Esophagus (tissue), 2 donors: ENCODE results near the gene CDR2. TPM values are rescaled to one million over a fixed set of nuclear protein-coding genes. Genes with fewer than 3 reads are reported as not detected.

Experiments
- H3K27ac ChIP-seq, 2 donors: one replicate each; pipeline ENCODE4 v1.5.1; 2013; ENCODE audit warnings: low read depth in 2 of 2, mild to moderate bottlenecking in 2 of 2, inconsistent platforms in 1 of 2, low read length in 1 of 2, moderate library complexity in 1 of 2
- H3K27me3 ChIP-seq, 2 donors: one replicate each; pipeline ENCODE4 v1.6.1; 2013; ENCODE audit warnings: low read length in 2 of 2, control low read depth in 1 of 2, mild to moderate bottlenecking in 1 of 2; ENCODE audit not compliant: insufficient read depth in 2 of 2, control insufficient read depth in 1 of 2
- H3K36me3 ChIP-seq, 2 donors: one replicate each; pipeline ENCODE4 v1.6.1; 2013; ENCODE audit warnings: low read length in 1 of 2; ENCODE audit not compliant: control insufficient read depth in 2 of 2, insufficient read depth in 2 of 2
- H3K4me1 ChIP-seq, 2 donors: one replicate each; pipeline ENCODE4 v1.6.1; 2013; ENCODE audit warnings: low read length in 1 of 2; ENCODE audit not compliant: control insufficient read depth in 2 of 2, insufficient read depth in 2 of 2
- H3K4me3 ChIP-seq, 2 donors: one replicate each; pipeline ENCODE4 v1.5.1; 2013; ENCODE audit warnings: low read length in 2 of 2, mild to moderate bottlenecking in 2 of 2, low read depth in 1 of 2, moderate library complexity in 1 of 2
- H3K9me3 ChIP-seq, 2 donors: one replicate each; pipeline ENCODE4 v1.6.1; 2013; ENCODE audit warnings: mild to moderate bottlenecking in 2 of 2, low read depth in 1 of 2, low read length in 1 of 2, moderate library complexity in 1 of 2; ENCODE audit not compliant: control insufficient read depth in 2 of 2, insufficient read depth in 1 of 2
- WGBS, 2 donors: extraction: QIAGEN DNeasy Blood & Tissue Kit; methylation state at CpG; one replicate each; pipeline ENCODE4 v1.1.7; 2013; 5-methylcytosine and 5-hydroxymethylcytosine counted together
- polyA plus RNA-seq, 2 donors: library from polyadenylated mRNA; stranded (reverse); fragments of 200-250 nt; gene quantifications; one replicate each; pipeline ENCODE4 v1.2.3, GENCODE V29; 2013
- donor health status: healthy with polysubstance abuse.
- donor health status: Bipolar disorder and iron deficiency.

Gene CDR2
- polyA plus RNA-seq, 2 donors = 4.5 to 6.3 TPM

GRCh38 chr16:22346483-22346882 is 27.9 kb downstream of the CDR2 start:
- H3K36me3 ChIP-seq = peaks cover 9 to 11% of the 10 kb centered on the region in 2 donors
- no peaks in the 10 kb centered on the region for H3K4me1 ChIP-seq
- no peak overlapping the region for H3K4me3 ChIP-seq
- WGBS, 2 donors = 70 to 73% methylated on average over 9 of the region's 9 CpGs
- H3K9me3 ChIP-seq = no peaks in the 10 kb centered on the region
- no peak overlapping the region for H3K27ac ChIP-seq
- no peaks in the 10 kb centered on the region for H3K27me3 ChIP-seq

- Histone ChIP-seq H3K4me1 (no peaks in the 10 kb centered on the region), H3K36me3 (peaks cover 1 to 2% of the 10 kb centered on the region in 2 donors), H3K4me3 (no peak overlapping the region), H3K27ac (no peak overlapping the region), H3K27me3 (no peaks in the 10 kb centered on the region), H3K9me3 (no peaks in the 10 kb centered on the region)
- WGBS, 2 donors = 96 to 98% methylated on average over 2 of the region's 2 CpGs
Measured at GRCh38 chr16:22342082-22342481, 32.3 kb downstream of the CDR2 start.

- Histone ChIP-seq H3K27ac (no peak overlapping the region), H3K9me3 (peaks cover 0 to 3% of the 10 kb centered on the region in 2 donors), H3K36me3 (peaks cover 0 to 2% of the 10 kb centered on the region in 2 donors), H3K4me3 (no peak overlapping the region), H3K4me1 (no peaks in the 10 kb centered on the region), H3K27me3 (no peaks in the 10 kb centered on the region)
Measured at GRCh38 chr16:22340945-22341344, 33.5 kb downstream of the CDR2 start.

- Histone ChIP-seq H3K9me3 (peaks cover 4 to 8% of the 10 kb centered on the region in 2 donors), H3K36me3 (peaks cover 7 to 13% of the 10 kb centered on the region in 2 donors), H3K27ac (no peak overlapping the region), H3K4me1 (no peaks in the 10 kb centered on the region), H3K4me3 (no peak overlapping the region), H3K27me3 (no peaks in the 10 kb centered on the region)
- WGBS, 2 donors = 94% methylated on average over 4 of the region's 4 CpGs
Measured at GRCh38 chr16:22337849-22338635, 36.4 kb downstream of the CDR2 start.

GRCh38 chr16:22337045-22337444 is 37.4 kb downstream of the CDR2 start:
- Histone ChIP-seq H3K27me3 (no peaks in the 10 kb centered on the region), H3K9me3 (peaks cover 4 to 8% of the 10 kb centered on the region in 2 donors), H3K4me3 (no peak overlapping the region), H3K36me3 (peaks cover 7 to 16% of the 10 kb centered on the region in 2 donors), H3K4me1 (no peaks in the 10 kb centered on the region), H3K27ac (no peak overlapping the region)

GRCh38 chr16:22336581-22336980 is 37.8 kb downstream of the CDR2 start:
- H3K9me3 ChIP-seq = peaks cover 4 to 8% of the 10 kb centered on the region in 2 donors
- no peak overlapping the region for H3K27ac ChIP-seq
- H3K36me3 ChIP-seq = peaks cover 7 to 18% of the 10 kb centered on the region in 2 donors
- H3K27me3 ChIP-seq = no peaks in the 10 kb centered on the region
- no peak overlapping the region for H3K4me3 ChIP-seq
- H3K4me1 ChIP-seq = no peaks in the 10 kb centered on the region

GRCh38 chr16:22335668-22336246 is 38.7 kb downstream of the CDR2 start:
- Histone ChIP-seq H3K27me3 (no peaks in the 10 kb centered on the region), H3K27ac (no peak overlapping the region), H3K9me3 (peaks cover 4 to 8% of the 10 kb centered on the region in 2 donors), H3K4me1 (no peaks in the 10 kb centered on the region), H3K4me3 (no peak overlapping the region), H3K36me3 (peaks cover 7 to 20% of the 10 kb centered on the region in 2 donors)
- WGBS, 2 donors = 98% methylated on average over 3 of the region's 3 CpGs

- no peaks in the 10 kb centered on the region for H3K27me3 ChIP-seq
- peaks cover 10 to 24% of the 10 kb centered on the region in 2 donors for H3K36me3 ChIP-seq
- H3K27ac ChIP-seq = no peak overlapping the region
- H3K9me3 ChIP-seq = peaks cover 4 to 8% of the 10 kb centered on the region in 2 donors
- H3K4me3 ChIP-seq = no peak overlapping the region
- no peaks in the 10 kb centered on the region for H3K4me1 ChIP-seq
- WGBS, 2 donors = 74 to 82% methylated on average over 6 of the region's 6 CpGs
Measured at GRCh38 chr16:22333457-22333994, 40.9 kb downstream of the CDR2 start.

- no peaks in the 10 kb centered on the region for H3K27me3 ChIP-seq
- no peaks in the 10 kb centered on the region for H3K9me3 ChIP-seq
- no peak overlapping the region for H3K27ac ChIP-seq
- no peak overlapping the region for H3K4me3 ChIP-seq
- peaks cover 18 to 43% of the 10 kb centered on the region in 2 donors for H3K36me3 ChIP-seq
- H3K4me1 ChIP-seq = no peaks in the 10 kb centered on the region
- 64 to 66% methylated on average over 4 of the region's 4 CpGs for WGBS, 2 donors
Measured at GRCh38 chr16:22330326-22330725, 44.1 kb downstream of the CDR2 start.
